Mesothelial cell of epicardium (in vitro differentiated cells): ENCODE measurements around the gene ANO3. TPM values are rescaled to one million over a fixed set of nuclear protein-coding genes. Genes with fewer than 3 reads are reported as not detected.

ENCODE experiments used
- DNase-seq, 2 experiments: peaks; one replicate each; pipeline ENCODE4 v3.0.0; 2021; ENCODE audit warnings: low spot score in 2 of 2; ENCODE audit not compliant: unreplicated experiment in 2 of 2
- H3K27ac Mint-ChIP-seq: 2 replicates; pipeline ENCODE4 v1.8.0; 2021; ENCODE audit warnings: mixed read lengths
- H3K27me3 Mint-ChIP-seq: 2 replicates; pipeline ENCODE4 v1.8.0; 2021; ENCODE audit warnings: low read depth, mixed read lengths
- H3K36me3 Mint-ChIP-seq: 2 replicates; pipeline ENCODE4 v1.8.0; 2021; ENCODE audit warnings: mixed read lengths
- H3K4me1 Mint-ChIP-seq: 2 replicates; pipeline ENCODE4 v1.8.0; 2021; ENCODE audit warnings: mixed read lengths
- H3K4me3 Mint-ChIP-seq: 2 replicates; pipeline ENCODE4 v1.8.0; 2021; ENCODE audit warnings: mild to moderate bottlenecking, moderate library complexity, mixed read lengths
- H3K9me3 Mint-ChIP-seq: 2 replicates; pipeline ENCODE4 v1.8.0; 2021; ENCODE audit warnings: mixed read lengths
- CTCF ChIP-seq: fragments of 200-600 bp; sonication (generic); IDR thresholded peaks from one replicate; pipeline ENCODE4 v1.5.0; 2021; ENCODE audit warnings: antibody characterized with exemption; ENCODE audit not compliant: unreplicated experiment
- total RNA-seq: library from RNA; stranded (reverse); gene quantifications from 3 replicates; pipeline ENCODE4 v1.2.1, GENCODE V29; 2021

The ANO3 gene
- total RNA-seq, 1 donor from 2014 or later = 0.13 TPM

- Mint-ChIP-seq H3K4me1 (peaks cover 5% of the 10 kb centered on the region), H3K36me3 (no peaks in the 10 kb centered on the region), H3K27ac (no peak overlapping the region), H3K4me3 (no peak overlapping the region), H3K27me3 (peaks cover 35% of the 10 kb centered on the region), H3K9me3 (no peaks in the 10 kb centered on the region)
- no peak for DNase-seq
- TF ChIP-seq CTCF = no peak
These were observed 7.7 kb upstream of the ANO3 start for GRCh38 chr11:26324270-26324669.

GRCh38 chr11:26326793-26327400 lies 5.0 kb upstream of the ANO3 start:
- Mint-ChIP-seq H3K27me3 (peaks cover 51% of the 10 kb centered on the region), H3K27ac (no peak overlapping the region), H3K36me3 (no peaks in the 10 kb centered on the region), H3K4me3 (no peak overlapping the region), H3K9me3 (no peaks in the 10 kb centered on the region), H3K4me1 (peaks cover 8% of the 10 kb centered on the region)
- DNase-seq = no peak
- no peak for TF ChIP-seq CTCF

GRCh38 chr11:26329206-26329605 lies 2.7 kb upstream of the ANO3 start:
- TF ChIP-seq CTCF = no peak
- Mint-ChIP-seq H3K27ac (no peak overlapping the region), H3K9me3 (no peaks in the 10 kb centered on the region), H3K27me3 (peaks cover 58% of the 10 kb centered on the region), H3K36me3 (no peaks in the 10 kb centered on the region), H3K4me3 (no peak overlapping the region), H3K4me1 (peaks cover 19% of the 10 kb centered on the region)
- DNase-seq = no peak

- Mint-ChIP-seq H3K4me3 (no peak overlapping the region), H3K36me3 (no peaks in the 10 kb centered on the region), H3K4me1 (peaks cover 19% of the 10 kb centered on the region), H3K9me3 (no peaks in the 10 kb centered on the region), H3K27me3 (peaks cover 68% of the 10 kb centered on the region), H3K27ac (no peak overlapping the region)
- no peak for DNase-seq
- no peak for TF ChIP-seq CTCF
These were observed 1.7 kb upstream of the ANO3 start for GRCh38 chr11:26330262-26330661.

- H3K4me1 Mint-ChIP-seq = peaks cover 14% of the 10 kb centered on the region
- TF ChIP-seq CTCF = no peak
- peak overlapping the region; percentile 64 for H3K4me3 Mint-ChIP-seq
- H3K9me3 Mint-ChIP-seq = no peaks in the 10 kb centered on the region
- no peak for DNase-seq
- no peak overlapping the region for H3K27ac Mint-ChIP-seq
- H3K36me3 Mint-ChIP-seq = no peaks in the 10 kb centered on the region
- H3K27me3 Mint-ChIP-seq = peaks cover 79% of the 10 kb centered on the region
These were observed 614 bp downstream of the ANO3 start for GRCh38 chr11:26332572-26332915.

- Mint-ChIP-seq H3K4me1 (peaks cover 14% of the 10 kb centered on the region), H3K9me3 (no peaks in the 10 kb centered on the region), H3K27me3 (peaks cover 72% of the 10 kb centered on the region), H3K36me3 (no peaks in the 10 kb centered on the region), H3K27ac (no peak overlapping the region), H3K4me3 (no peak overlapping the region)
- no peak for DNase-seq
- TF ChIP-seq CTCF = no peak
These were observed 2.0 kb downstream of the ANO3 start for GRCh38 chr11:26333906-26334305.
